Measurements from ENCODE around the gene B3GNT7.
"Not testable (repeated sequence)": the region's sequence is repeated elsewhere in the genome, so short reads cannot be mapped to it uniquely, and the experiment has no call there.

GRCh38 chr2:231403421-231404182, 8.1 kb downstream of the B3GNT7 start:
- not testable (repeated sequence) for TF ChIP-seq CTCF (conservative IDR thresholded peaks at IDR 0.05; ENCODE audit: low read length); EZH2phosphoT487 (IDR thresholded peaks at IDR 0.05; ENCODE audit: borderline replicate concordance, low read depth, low read length)
